GM18498 (cell line): Measurements from ENCODE around the gene ADAMTS12.

Source experiments
- ATAC-seq: cut with Tn5 transposase; IDR thresholded peaks from one replicate; pipeline ENCODE4 v1.9.1; 2021; ENCODE audit warnings: mild to moderate bottlenecking, moderate library complexity; ENCODE audit not compliant: unreplicated experiment

The ADAMTS12 gene

GRCh38 chr5:33608344-33609041 is 283.3 kb downstream of the ADAMTS12 start:
- no peak for ATAC-seq

GRCh38 chr5:33604503-33604902 is 287.3 kb downstream of the ADAMTS12 start:
- no peak for ATAC-seq

- no peak for ATAC-seq
Observed at GRCh38 chr5:33601881-33602280, 289.9 kb downstream of the ADAMTS12 start.

GRCh38 chr5:33595303-33595702 is 296.5 kb downstream of the ADAMTS12 start:
- ATAC-seq, result no peak

- no peak for ATAC-seq
Observed at GRCh38 chr5:33594006-33594405, 297.8 kb downstream of the ADAMTS12 start.

- no peak for ATAC-seq
Observed at GRCh38 chr5:33592245-33592644, 299.5 kb downstream of the ADAMTS12 start.

- ATAC-seq, result no peak
Observed at GRCh38 chr5:33588654-33589372, 303.0 kb downstream of the ADAMTS12 start.

- ATAC-seq, result no peak
Observed at GRCh38 chr5:33583332-33583731, 308.5 kb downstream of the ADAMTS12 start.

- ATAC-seq, result no peak
Observed at GRCh38 chr5:33582417-33582816, 309.4 kb downstream of the ADAMTS12 start.

- no peak for ATAC-seq
Observed at GRCh38 chr5:33579789-33580188, 312.0 kb downstream of the ADAMTS12 start.

GRCh38 chr5:33579152-33579551 is 312.6 kb downstream of the ADAMTS12 start:
- ATAC-seq, result no peak

GRCh38 chr5:33576726-33577590 is 314.8 kb downstream of the ADAMTS12 start:
- no peak for ATAC-seq

- ATAC-seq, result no peak
Observed at GRCh38 chr5:33565324-33565723, 326.5 kb downstream of the ADAMTS12 start.

- ATAC-seq, result no peak
Observed at GRCh38 chr5:33563983-33564908, 327.5 kb downstream of the ADAMTS12 start.

GRCh38 chr5:33563530-33563929 is 328.3 kb downstream of the ADAMTS12 start:
- no peak for ATAC-seq

GRCh38 chr5:33558489-33558888 is 333.3 kb downstream of the ADAMTS12 start:
- ATAC-seq, result no peak

GRCh38 chr5:33557605-33558004 is 334.2 kb downstream of the ADAMTS12 start:
- ATAC-seq, result no peak

- no peak for ATAC-seq
Observed at GRCh38 chr5:33556330-33557328, 335.2 kb downstream of the ADAMTS12 start.

GRCh38 chr5:33549982-33550567 is 341.7 kb downstream of the ADAMTS12 start:
- no peak for ATAC-seq
